K562 (cell line): Measurements from ENCODE around the gene DTNBP1. TPM values are rescaled to one million over a fixed set of nuclear protein-coding genes. Genes with fewer than 3 reads are reported as not detected.

Experiments used
- ATF3 ChIP-seq, 2 experiments: fragments of 450-650 bp in 1 of 2; sonication (generic) in 1 of 2; formaldehyde crosslinking in 1 of 2; IDR thresholded peaks in 1 of 2; conservative IDR thresholded peaks in 1 of 2; 2 replicates each; pipeline versions ENCODE4 v1.6.1 to v1.8.1; 2016 to 2023; ENCODE audit warnings: mild to moderate bottlenecking in 2 of 2, moderate library complexity in 2 of 2, inconsistent platforms in 1 of 2, missing genetic modification reagents in 1 of 2
- CREB3 ChIP-seq: fragments of 450-650 bp; conservative IDR thresholded peaks from 2 replicates; pipeline ENCODE4 v1.6.1; 2016; ENCODE audit warnings: missing genetic modification characterization, low read depth, mild to moderate bottlenecking, missing compliant biosample characterization, moderate library complexity
- E4F1 ChIP-seq: fragments of 250-450 bp; sonication (Bioruptor Pico); IDR thresholded peaks from 2 replicates; pipeline ENCODE4 v1.5.0; 2021; ENCODE audit warnings: mild to moderate bottlenecking, borderline replicate concordance
- ELF2 ChIP-seq: fragments of 250-450 bp; sonication (Bioruptor Pico); IDR thresholded peaks from 2 replicates; pipeline ENCODE4 v1.5.0; 2021; ENCODE audit warnings: mild to moderate bottlenecking
- KDM1A ChIP-seq, 2 experiments: fragments of 450-650 bp; IDR thresholded peaks; 2 replicates each; pipeline ENCODE4 v1.6.1; 2016; ENCODE audit warnings: mild to moderate bottlenecking in 2 of 2
- POLR3A ChIP-seq: IDR thresholded peaks from 2 replicates; pipeline ENCODE4 v1.6.1; 2011; ENCODE audit warnings: borderline replicate concordance, mild to moderate bottlenecking, moderate library complexity; ENCODE audit not compliant: insufficient read length, insufficient read depth; ENCODE audit errors: extremely low read depth
- RBM14 ChIP-seq: fragments of 200-400 bp; formaldehyde crosslinking; IDR thresholded peaks from 2 replicates; pipeline ENCODE4 v1.6.1; 2018; ENCODE audit warnings: low read depth, mild to moderate bottlenecking, low read length, moderate library complexity, borderline replicate concordance; ENCODE audit not compliant: insufficient read depth
- TEAD4 ChIP-seq, 2 experiments: sonication (generic) in 1 of 2; formaldehyde crosslinking in 1 of 2; IDR thresholded peaks; 2 replicates each; pipeline versions ENCODE4 v1.6.1 to v1.8.0; 2012 to 2022; ENCODE audit warnings: borderline replicate concordance in 1 of 2, inconsistent platforms in 1 of 2, low read length in 1 of 2, mild to moderate bottlenecking in 1 of 2, missing genetic modification reagents in 1 of 2
- ZBTB34 ChIP-seq: fragments of 250-450 bp; sonication (Bioruptor Pico); IDR thresholded peaks from 2 replicates; pipeline ENCODE4 v1.8.0; 2021; ENCODE audit warnings: mild to moderate bottlenecking, moderate library complexity
- ZEB2 ChIP-seq: fragments of 450-650 bp; IDR thresholded peaks from 2 replicates; pipeline ENCODE4 v1.6.1; 2016
- ZFP91 ChIP-seq: sonication (generic); formaldehyde crosslinking; IDR thresholded peaks from 2 replicates; pipeline ENCODE4 v1.8.0; 2022; ENCODE audit warnings: mild to moderate bottlenecking, missing genetic modification reagents
- polyA plus RNA-seq, 8 experiments: library from polyadenylated mRNA; depleted of rRNA in 4 of 8; stranded (reverse) in 5 of 8; unstranded in 3 of 8; fragments of >200 nt; fragmentation: Nextera tagmentation in 2 of 8; fragmentation: Illumina TruSeq in 1 of 8; extraction: Ambion mirVana in 2 of 8; extraction: Trizol in 1 of 8; gene quantifications; 2 replicates each; pipeline versions ENCODE4 v1.2.1 to v1.2.3, GENCODE V29; 2011 to 2014; ENCODE audit warnings: inconsistent platforms in 1 of 8, missing spikeins in 1 of 8
- total RNA-seq, 7 experiments: library from RNA; depleted of rRNA in 6 of 7; stranded (reverse); fragments of >200 nt in 6 of 7; fragmentation: Illumina TruSeq in 2 of 7; extraction: Trizol in 2 of 7; gene quantifications; 2 replicates each; pipeline versions ENCODE4 v1.2.1 to v1.2.3, GENCODE V29; 2011 to 2021; ENCODE audit warnings: low replicate concordance in 1 of 7
- TF ChIP-seq, protein P1 (sequence below): fragments of 450-650 bp; IDR thresholded peaks from 2 replicates; pipeline ENCODE4 v1.6.1; 2016; ENCODE audit warnings: mild to moderate bottlenecking

DTNBP1 gene
- total and polyA plus RNA-seq, 9 of the 15 experiments (the other 6 are each of a cell fraction or from before 2014, with no cell fraction given) = 16.7 to 54.5 (median 21.4) TPM

- TF ChIP-seq POLR3A = no peak
- no peak for TF ChIP-seq RBM14
- TF ChIP-seq ZEB2 = peak; percentile 97
- TF ChIP-seq E4F1 (CRISPR knock-in tag) = 0 out of 2 replicates have a peak, but pooled peaks have one; percentile 39
- peak; percentile 74; the same call in 1 of the 2 replicates for TF ChIP-seq ZBTB34 (CRISPR knock-in tag)
- TF ChIP-seq ATF3 (IDR thresholded peaks at IDR 0.05) = no peak; the same call in 1 of the 2 replicates
- TF ChIP-seq ATF3 (CRISPR knock-in tag; conservative IDR thresholded peaks at IDR 0.05) = 0 out of 2 replicates have a peak, but pooled peaks have one; percentile 44
- peak; percentile 63 to 81 for TF ChIP-seq KDM1A (IDR thresholded peaks at IDR 0.05)
- no peak for TF ChIP-seq ZFP91 (CRISPR knock-in tag)
- peak; percentile 38; the same call in 1 of the 2 replicates for TF ChIP-seq ELF2 (CRISPR knock-in tag)
- TF ChIP-seq, protein P1, sequence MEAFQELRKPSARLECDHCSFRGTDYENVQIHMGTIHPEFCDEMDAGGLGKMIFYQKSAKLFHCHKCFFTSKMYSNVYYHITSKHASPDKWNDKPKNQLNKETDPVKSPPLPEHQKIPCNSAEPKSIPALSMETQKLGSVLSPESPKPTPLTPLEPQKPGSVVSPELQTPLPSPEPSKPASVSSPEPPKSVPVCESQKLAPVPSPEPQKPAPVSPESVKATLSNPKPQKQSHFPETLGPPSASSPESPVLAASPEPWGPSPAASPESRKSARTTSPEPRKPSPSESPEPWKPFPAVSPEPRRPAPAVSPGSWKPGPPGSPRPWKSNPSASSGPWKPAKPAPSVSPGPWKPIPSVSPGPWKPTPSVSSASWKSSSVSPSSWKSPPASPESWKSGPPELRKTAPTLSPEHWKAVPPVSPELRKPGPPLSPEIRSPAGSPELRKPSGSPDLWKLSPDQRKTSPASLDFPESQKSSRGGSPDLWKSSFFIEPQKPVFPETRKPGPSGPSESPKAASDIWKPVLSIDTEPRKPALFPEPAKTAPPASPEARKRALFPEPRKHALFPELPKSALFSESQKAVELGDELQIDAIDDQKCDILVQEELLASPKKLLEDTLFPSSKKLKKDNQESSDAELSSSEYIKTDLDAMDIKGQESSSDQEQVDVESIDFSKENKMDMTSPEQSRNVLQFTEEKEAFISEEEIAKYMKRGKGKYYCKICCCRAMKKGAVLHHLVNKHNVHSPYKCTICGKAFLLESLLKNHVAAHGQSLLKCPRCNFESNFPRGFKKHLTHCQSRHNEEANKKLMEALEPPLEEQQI = peak; percentile 85
- TF ChIP-seq TEAD4 (IDR thresholded peaks at IDR 0.05; ENCODE audit: low read length) = peak; percentile 89
- TF ChIP-seq TEAD4 (CRISPR knock-in tag; IDR thresholded peaks at IDR 0.05; ENCODE audit: borderline replicate concordance) = no peak
- peak; percentile 78 for TF ChIP-seq CREB3 (tag)
Observed at GRCh38 chr6:15555101-15556038, 107.5 kb downstream of the DTNBP1 start (continued).
